ENCODE data around the gene FAM120AOS. TPM values are rescaled to one million over a fixed set of nuclear protein-coding genes. Genes with fewer than 3 reads are reported as not detected.

FAM120AOS gene
- total and polyA plus RNA-seq, 2 donors, result 39.0 to 48.3 TPM

Other genes starting within 250 kb of the FAM120AOS start
- gene FAM120A, start 1.9 kb downstream of the FAM120AOS start, total RNA-seq, result 40.3 TPM
- 56.4 TPM for gene FAM120A, start 1.9 kb downstream of the FAM120AOS start, polyA plus RNA-seq
- gene PHF2, start 123.0 kb upstream of the FAM120AOS start, total RNA-seq, result 13.6 TPM
- 26.8 TPM for gene PHF2, start 123.0 kb upstream of the FAM120AOS start, polyA plus RNA-seq